WTC11 (cell line): ENCODE measurements around the gene EVC. TPM values are rescaled to one million over a fixed set of nuclear protein-coding genes. Genes with fewer than 3 reads are reported as not detected.

Source experiments
- ATAC-seq: fragments of 200-7000 bp; cut with Tn5 transposase; 2 replicates; pipeline ENCODE4 v1.10.0; 2021; ENCODE audit warnings: mild to moderate bottlenecking, moderate library complexity
- CTCF ChIA-PET: fragments of 300-600 bp; sonication (Branson Sonifier 250); formaldehyde crosslinking; loops from one replicate; lab custom pipeline; 2021; ENCODE audit warnings: antibody characterized with exemption; lab: Charles Lee
- POLR2A ChIA-PET: fragments of 350-600 bp; sonication (Branson Sonifier 250); formaldehyde crosslinking; loops from one replicate; lab custom pipeline; 2021; ENCODE audit warnings: antibody characterized with exemption; lab: Charles Lee
- DNase-seq: peaks from one replicate; pipeline ENCODE4 v3.0.0; 2021; ENCODE audit warnings: low spot score
- H3K27ac Mint-ChIP-seq: 2 replicates; pipeline ENCODE4 v1.8.0; 2021; ENCODE audit warnings: mixed read lengths
- H3K27me3 Mint-ChIP-seq: 2 replicates; pipeline ENCODE4 v1.8.0; 2021; ENCODE audit warnings: low read depth, mild to moderate bottlenecking, moderate library complexity, mixed read lengths
- H3K36me3 Mint-ChIP-seq: 2 replicates; pipeline ENCODE4 v1.8.0; 2021; ENCODE audit warnings: mixed read lengths
- H3K4me1 Mint-ChIP-seq: 2 replicates; pipeline ENCODE4 v1.8.0; 2022; ENCODE audit warnings: mixed read lengths
- H3K4me3 Mint-ChIP-seq: 2 replicates; pipeline ENCODE4 v1.8.0; 2021; ENCODE audit warnings: mild to moderate bottlenecking, moderate library complexity, mixed read lengths
- H3K9me3 Mint-ChIP-seq: 2 replicates; pipeline ENCODE4 v1.8.0; 2021; ENCODE audit warnings: mixed read lengths
- CBFB ChIP-seq: sonication (generic); formaldehyde crosslinking; IDR thresholded peaks from 2 replicates; pipeline ENCODE4 v1.8.1; 2022; ENCODE audit warnings: mild to moderate bottlenecking, low read depth, missing genetic modification reagents
- CREM ChIP-seq: sonication (generic); formaldehyde crosslinking; IDR thresholded peaks from 2 replicates; pipeline ENCODE4 v1.8.1; 2022; ENCODE audit warnings: mild to moderate bottlenecking, missing genetic modification reagents, moderate library complexity
- ETV6 ChIP-seq: sonication (generic); formaldehyde crosslinking; IDR thresholded peaks from 2 replicates; pipeline ENCODE4 v1.8.1; 2022; ENCODE audit warnings: mild to moderate bottlenecking, missing genetic modification reagents
- GRHL2 ChIP-seq: fragments of 250-450 bp; sonication (Bioruptor Pico); IDR thresholded peaks from 2 replicates; pipeline ENCODE4 v1.8.0; 2022; ENCODE audit warnings: mild to moderate bottlenecking, moderate library complexity; ENCODE audit not compliant: insufficient replicate concordance, severe bottlenecking
- IRF2 ChIP-seq: sonication (generic); formaldehyde crosslinking; IDR thresholded peaks from 2 replicates; pipeline ENCODE4 v1.8.0; 2022; ENCODE audit warnings: low read depth, missing genetic modification reagents, borderline replicate concordance
- MXD4 ChIP-seq: fragments of 250-450 bp; sonication (Bioruptor Pico); IDR thresholded peaks from 2 replicates; pipeline ENCODE4 v1.8.0; 2021; ENCODE audit warnings: mild to moderate bottlenecking, moderate library complexity, borderline replicate concordance
- MYBL2 ChIP-seq: sonication (generic); formaldehyde crosslinking; IDR thresholded peaks from 2 replicates; pipeline ENCODE4 v1.8.1; 2023; ENCODE audit warnings: mild to moderate bottlenecking, moderate library complexity, missing genetic modification reagents
- PRRX2 ChIP-seq: fragments of 250-450 bp; sonication (Bioruptor Pico); IDR thresholded peaks from 2 replicates; pipeline ENCODE4 v1.8.0; 2021; ENCODE audit warnings: mild to moderate bottlenecking
- SOX15 ChIP-seq: fragments of 250-450 bp; sonication (Bioruptor Pico); IDR thresholded peaks from 2 replicates; pipeline ENCODE4 v1.9.0; 2021; ENCODE audit warnings: mild to moderate bottlenecking
- ZBTB21 ChIP-seq: sonication (generic); formaldehyde crosslinking; IDR thresholded peaks from 2 replicates; pipeline ENCODE4 v1.8.1; 2023; ENCODE audit warnings: mild to moderate bottlenecking, missing genetic modification reagents, borderline replicate concordance
- ZNF219 ChIP-seq: sonication (generic); formaldehyde crosslinking; IDR thresholded peaks from 2 replicates; pipeline ENCODE4 v1.8.0; 2023; ENCODE audit warnings: missing genetic modification reagents, mild to moderate bottlenecking, borderline replicate concordance
- ZNF317 ChIP-seq: sonication (generic); formaldehyde crosslinking; IDR thresholded peaks from 2 replicates; pipeline ENCODE4 v1.8.1; 2023; ENCODE audit warnings: low read depth, mild to moderate bottlenecking, moderate library complexity, missing genetic modification reagents, borderline replicate concordance
- ZNF416 ChIP-seq: fragments of 250-450 bp; sonication (Bioruptor Pico); IDR thresholded peaks from 2 replicates; pipeline ENCODE4 v1.9.0; 2021; ENCODE audit warnings: mild to moderate bottlenecking, inconsistent platforms
- ZNF671 ChIP-seq: fragments of 250-450 bp; sonication (Bioruptor Pico); IDR thresholded peaks from 2 replicates; pipeline ENCODE4 v1.8.0; 2021; ENCODE audit warnings: mild to moderate bottlenecking
- ZSCAN18 ChIP-seq: fragments of 250-450 bp; sonication (Bioruptor Pico); IDR thresholded peaks from 2 replicates; pipeline ENCODE4 v2.1.2; 2022; ENCODE audit warnings: mild to moderate bottlenecking, moderate library complexity
- total RNA-seq: library from RNA; stranded (reverse); gene quantifications from 3 replicates; pipeline ENCODE4 v1.2.3, GENCODE V29; 2021
- TF ChIP-seq, protein P1 (sequence below): sonication (generic); formaldehyde crosslinking; IDR thresholded peaks from 2 replicates; pipeline ENCODE4 v1.8.1; 2022; ENCODE audit warnings: mild to moderate bottlenecking, missing genetic modification reagents, moderate library complexity, borderline replicate concordance
- TF ChIP-seq, protein P2 (sequence below): sonication (generic); formaldehyde crosslinking; IDR thresholded peaks from 2 replicates; pipeline ENCODE4 v1.8.1; 2022; ENCODE audit warnings: mild to moderate bottlenecking, moderate library complexity, missing genetic modification reagents
- TF ChIP-seq, protein P3 (sequence below): sonication (generic); formaldehyde crosslinking; conservative IDR thresholded peaks from 2 replicates; pipeline ENCODE4 v1.8.1; 2022; ENCODE audit warnings: mild to moderate bottlenecking, missing genetic modification reagents
- TF ChIP-seq, protein P4 (sequence below): sonication (generic); formaldehyde crosslinking; IDR thresholded peaks from 2 replicates; pipeline ENCODE4 v1.8.0; 2022; ENCODE audit warnings: mild to moderate bottlenecking, missing genetic modification reagents
- TF ChIP-seq, protein P5 (sequence below): sonication (generic); formaldehyde crosslinking; IDR thresholded peaks from 2 replicates; pipeline ENCODE4 v1.8.1; 2022; ENCODE audit warnings: low read depth, missing genetic modification reagents, borderline replicate concordance

EVC gene
- total RNA-seq, 1 experiment from 2014 or later: 12.5 TPM

GRCh38 chr4:5700459-5700858 is 10.5 kb upstream of the EVC start:
- Mint-ChIP-seq H3K9me3 (peaks cover 16% of the 10 kb centered on the region), H3K27ac (no peak overlapping the region), H3K36me3 (peaks cover 24% of the 10 kb centered on the region), H3K4me1 (no peaks in the 10 kb centered on the region), H3K27me3 (peaks cover 5% of the 10 kb centered on the region), H3K4me3 (no peak overlapping the region)
- CTCF ChIA-PET: no interaction called here
- no peak for DNase-seq
- ATAC-seq: no peak
- TF ChIP-seq, protein P1, sequence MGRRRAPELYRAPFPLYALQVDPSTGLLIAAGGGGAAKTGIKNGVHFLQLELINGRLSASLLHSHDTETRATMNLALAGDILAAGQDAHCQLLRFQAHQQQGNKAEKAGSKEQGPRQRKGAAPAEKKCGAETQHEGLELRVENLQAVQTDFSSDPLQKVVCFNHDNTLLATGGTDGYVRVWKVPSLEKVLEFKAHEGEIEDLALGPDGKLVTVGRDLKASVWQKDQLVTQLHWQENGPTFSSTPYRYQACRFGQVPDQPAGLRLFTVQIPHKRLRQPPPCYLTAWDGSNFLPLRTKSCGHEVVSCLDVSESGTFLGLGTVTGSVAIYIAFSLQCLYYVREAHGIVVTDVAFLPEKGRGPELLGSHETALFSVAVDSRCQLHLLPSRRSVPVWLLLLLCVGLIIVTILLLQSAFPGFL (CRISPR knock-in tag): no peak
- TF ChIP-seq ZSCAN18 (no peak), CBFB (CRISPR knock-in tag) (no peak), ETV6 (no peak), ZNF317 (no peak), ZNF219 (CRISPR knock-in tag) (no peak), CREM (CRISPR knock-in tag) (no peak), MXD4 (no peak), ZNF671 (no peak), PRRX2 (CRISPR knock-in tag) (no peak), GRHL2 (no peak), ZBTB21 (no peak), ZNF416 (CRISPR knock-in tag) (no peak), MYBL2 (CRISPR knock-in tag) (no peak)
- TF ChIP-seq, protein P2, sequence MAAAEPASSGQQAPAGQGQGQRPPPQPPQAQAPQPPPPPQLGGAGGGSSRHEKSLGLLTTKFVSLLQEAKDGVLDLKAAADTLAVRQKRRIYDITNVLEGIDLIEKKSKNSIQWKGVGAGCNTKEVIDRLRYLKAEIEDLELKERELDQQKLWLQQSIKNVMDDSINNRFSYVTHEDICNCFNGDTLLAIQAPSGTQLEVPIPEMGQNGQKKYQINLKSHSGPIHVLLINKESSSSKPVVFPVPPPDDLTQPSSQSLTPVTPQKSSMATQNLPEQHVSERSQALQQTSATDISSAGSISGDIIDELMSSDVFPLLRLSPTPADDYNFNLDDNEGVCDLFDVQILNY (CRISPR knock-in tag): no peak
- TF ChIP-seq, protein P3, sequence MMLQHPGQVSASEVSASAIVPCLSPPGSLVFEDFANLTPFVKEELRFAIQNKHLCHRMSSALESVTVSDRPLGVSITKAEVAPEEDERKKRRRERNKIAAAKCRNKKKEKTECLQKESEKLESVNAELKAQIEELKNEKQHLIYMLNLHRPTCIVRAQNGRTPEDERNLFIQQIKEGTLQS (CRISPR knock-in tag): no peak
- TF ChIP-seq, protein P4, sequence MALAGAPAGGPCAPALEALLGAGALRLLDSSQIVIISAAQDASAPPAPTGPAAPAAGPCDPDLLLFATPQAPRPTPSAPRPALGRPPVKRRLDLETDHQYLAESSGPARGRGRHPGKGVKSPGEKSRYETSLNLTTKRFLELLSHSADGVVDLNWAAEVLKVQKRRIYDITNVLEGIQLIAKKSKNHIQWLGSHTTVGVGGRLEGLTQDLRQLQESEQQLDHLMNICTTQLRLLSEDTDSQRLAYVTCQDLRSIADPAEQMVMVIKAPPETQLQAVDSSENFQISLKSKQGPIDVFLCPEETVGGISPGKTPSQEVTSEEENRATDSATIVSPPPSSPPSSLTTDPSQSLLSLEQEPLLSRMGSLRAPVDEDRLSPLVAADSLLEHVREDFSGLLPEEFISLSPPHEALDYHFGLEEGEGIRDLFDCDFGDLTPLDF (CRISPR knock-in tag): no peak
- TF ChIP-seq, protein P5, sequence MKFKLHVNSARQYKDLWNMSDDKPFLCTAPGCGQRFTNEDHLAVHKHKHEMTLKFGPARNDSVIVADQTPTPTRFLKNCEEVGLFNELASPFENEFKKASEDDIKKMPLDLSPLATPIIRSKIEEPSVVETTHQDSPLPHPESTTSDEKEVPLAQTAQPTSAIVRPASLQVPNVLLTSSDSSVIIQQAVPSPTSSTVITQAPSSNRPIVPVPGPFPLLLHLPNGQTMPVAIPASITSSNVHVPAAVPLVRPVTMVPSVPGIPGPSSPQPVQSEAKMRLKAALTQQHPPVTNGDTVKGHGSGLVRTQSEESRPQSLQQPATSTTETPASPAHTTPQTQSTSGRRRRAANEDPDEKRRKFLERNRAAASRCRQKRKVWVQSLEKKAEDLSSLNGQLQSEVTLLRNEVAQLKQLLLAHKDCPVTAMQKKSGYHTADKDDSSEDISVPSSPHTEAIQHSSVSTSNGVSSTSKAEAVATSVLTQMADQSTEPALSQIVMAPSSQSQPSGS: no peak
- POLR2A ChIA-PET: no interaction called here

DNA sequence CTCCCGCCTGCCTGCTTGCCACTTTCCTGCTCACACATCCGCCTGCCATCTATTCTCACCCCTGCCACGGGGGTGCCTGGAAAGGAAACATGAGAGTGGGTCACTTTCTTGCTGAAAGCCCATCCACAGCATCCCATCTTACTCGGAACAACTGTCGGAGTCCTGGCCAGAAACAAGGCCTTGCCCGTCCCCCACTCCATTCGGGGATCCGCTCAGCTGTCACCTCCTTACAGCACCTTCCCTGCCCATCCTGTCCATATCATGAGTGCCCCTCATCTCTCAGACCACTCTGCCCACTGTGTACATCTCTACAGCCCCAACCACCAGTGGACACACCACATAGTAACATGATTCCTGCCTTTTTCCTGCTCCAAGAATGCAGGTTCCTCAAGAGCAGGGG is 9.0 kb upstream of the EVC start:
- Mint-ChIP-seq H3K27ac (no peak overlapping the region), H3K4me1 (peaks cover 2% of the 10 kb centered on the region; the same call in 1 of the 2 replicates), H3K4me3 (no peak overlapping the region), H3K27me3 (peaks cover 11% of the 10 kb centered on the region), H3K36me3 (peaks cover 26% of the 10 kb centered on the region), H3K9me3 (peaks cover 19% of the 10 kb centered on the region)
- DNase-seq (no peak), ATAC-seq (no peak)
- ChIA-PET POLR2A (no interaction called here), CTCF (no interaction called here)
- TF ChIP-seq ZBTB21 (no peak), GRHL2 (no peak), IRF2 (CRISPR knock-in tag) (no peak), ETV6 (no peak), ZNF416 (CRISPR knock-in tag) (no peak), ZNF219 (CRISPR knock-in tag) (no peak), ZNF671 (no peak), SOX15 (CRISPR knock-in tag) (no peak)
- TF ChIP-seq, protein P1 (CRISPR knock-in tag): no peak
